Spleen (tissue), 7 donors: ENCODE measurements around the gene MAPKBP1.

Experiments
- POLR2A ChIP-seq, 3 donors: fragments of 450-650 bp; IDR thresholded peaks; one replicate each; pipeline ENCODE4 v1.5.1; 2017; ENCODE audit warnings: antibody characterized with exemption in 3 of 3, mild to moderate bottlenecking in 1 of 3
- POLR2AphosphoS5 ChIP-seq, 3 donors: sonication (generic); formaldehyde crosslinking; IDR thresholded peaks; one replicate each; pipeline ENCODE4 v1.5.1; 2017; ENCODE audit warnings: antibody characterized with exemption in 3 of 3
- TF ChIP-seq, protein P1 (sequence below), 11 experiments: fragments of 200-600 bp in 7 of 11; fragments of 450-650 bp in 4 of 11; sonication (generic) in 4 of 11; IDR thresholded peaks in 8 of 11; conservative IDR thresholded peaks in 3 of 11; 1 replicate in 7 of 11; 2 replicates in 4 of 11; pipeline versions ENCODE4 v1.4.0 to v1.8.0; 2016 to 2021; ENCODE audit warnings: antibody characterized with exemption in 11 of 11, inconsistent platforms in 4 of 11, mild to moderate bottlenecking in 1 of 11
- donor health status: DM: no; HTN: no; CAD: no; lungs with moderate emphysema.
- donor health status: DM: no; HTN: no; CAD: no.
- donor health status: DM: no; HTN: no; CAD: no.

DNA sequence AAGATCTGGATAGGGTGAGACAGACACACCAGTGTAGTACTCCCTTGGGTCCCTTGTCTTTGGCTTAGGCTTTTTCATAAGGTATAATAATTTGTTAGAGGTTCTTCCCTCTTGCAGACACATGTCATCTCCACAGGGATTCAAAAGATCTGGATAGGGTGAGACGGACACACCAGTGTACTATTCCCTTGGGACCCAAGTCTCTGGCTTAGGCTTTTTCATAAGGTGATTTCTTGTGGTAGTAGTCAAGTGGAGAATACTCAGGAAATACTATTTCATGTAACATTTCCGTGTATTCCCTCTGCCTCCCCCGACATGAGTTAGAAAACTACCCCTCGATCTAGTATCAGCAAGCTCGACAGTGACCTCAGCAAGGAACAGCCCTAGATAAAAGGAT lies 954 bp upstream of the MAPKBP1 start:
- TF ChIP-seq, protein P1, sequence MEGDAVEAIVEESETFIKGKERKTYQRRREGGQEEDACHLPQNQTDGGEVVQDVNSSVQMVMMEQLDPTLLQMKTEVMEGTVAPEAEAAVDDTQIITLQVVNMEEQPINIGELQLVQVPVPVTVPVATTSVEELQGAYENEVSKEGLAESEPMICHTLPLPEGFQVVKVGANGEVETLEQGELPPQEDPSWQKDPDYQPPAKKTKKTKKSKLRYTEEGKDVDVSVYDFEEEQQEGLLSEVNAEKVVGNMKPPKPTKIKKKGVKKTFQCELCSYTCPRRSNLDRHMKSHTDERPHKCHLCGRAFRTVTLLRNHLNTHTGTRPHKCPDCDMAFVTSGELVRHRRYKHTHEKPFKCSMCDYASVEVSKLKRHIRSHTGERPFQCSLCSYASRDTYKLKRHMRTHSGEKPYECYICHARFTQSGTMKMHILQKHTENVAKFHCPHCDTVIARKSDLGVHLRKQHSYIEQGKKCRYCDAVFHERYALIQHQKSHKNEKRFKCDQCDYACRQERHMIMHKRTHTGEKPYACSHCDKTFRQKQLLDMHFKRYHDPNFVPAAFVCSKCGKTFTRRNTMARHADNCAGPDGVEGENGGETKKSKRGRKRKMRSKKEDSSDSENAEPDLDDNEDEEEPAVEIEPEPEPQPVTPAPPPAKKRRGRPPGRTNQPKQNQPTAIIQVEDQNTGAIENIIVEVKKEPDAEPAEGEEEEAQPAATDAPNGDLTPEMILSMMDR (IDR thresholded peaks at IDR 0.05 in 8 of 11, conservative IDR thresholded peaks at IDR 0.05 in 3 of 11): no peak
- TF ChIP-seq POLR2A (IDR thresholded peaks at IDR 0.05) (no peak), POLR2AphosphoS5 (IDR thresholded peaks at IDR 0.05) (no peak)
